H1 (cell line): ENCODE measurements around the gene TP63. TPM values are rescaled to one million over a fixed set of nuclear protein-coding genes. Genes with fewer than 3 reads are reported as not detected.

Experiments
- CTCF ChIA-PET: fragments of 300-600 bp; sonication (Branson Sonifier 250); formaldehyde crosslinking; loops from one replicate; lab custom pipeline; 2021; ENCODE audit not compliant: partially characterized antibody; lab: Charles Lee
- POLR2A ChIA-PET: fragments of 300-600 bp; sonication (Branson Sonifier 250); formaldehyde crosslinking; loops from one replicate; lab custom pipeline; 2021; ENCODE audit warnings: inconsistent platforms; ENCODE audit not compliant: partially characterized antibody; lab: Charles Lee
- DNase-seq, 2 experiments: peaks; one replicate each; pipeline versions ENCODE4 v3.0.0 to v3.0.0-alpha.2; 2010 to 2022; ENCODE audit warnings: low spot score in 2 of 2, low read depth in 1 of 2, mixed read lengths in 1 of 2
- FAIRE-seq: peaks from 2 replicates; lab custom pipeline; 2011; peaks lifted over from hg19 to GRCh38; lab: Jason Lieb, UNC
- H2AFZ ChIP-seq: 2 replicates; pipeline ENCODE4 v1.8.1; 2012; ENCODE audit warnings: low read length, inconsistent platforms
- H2AK5ac ChIP-seq: 2 replicates; pipeline ENCODE4 v1.6.1; 2013; ENCODE audit warnings: low read depth, low read length
- H2BK120ac ChIP-seq: replicated peaks from 2 replicates; pipeline ENCODE3; 2013; ENCODE audit warnings: low read depth, low read length, inconsistent platforms
- H2BK12ac ChIP-seq: 2 replicates; pipeline ENCODE4 v1.6.1; 2013; ENCODE audit warnings: low read depth, low read length
- H2BK15ac ChIP-seq: 2 replicates; pipeline ENCODE4 v1.6.1; 2013; ENCODE audit warnings: low read length
- H2BK20ac ChIP-seq: 2 replicates; pipeline ENCODE4 v1.6.1; 2013; ENCODE audit warnings: low read length
- H2BK5ac ChIP-seq: 2 replicates; pipeline ENCODE4 v1.6.1; 2013; ENCODE audit warnings: low read depth, low read length
- H3K14ac ChIP-seq: 2 replicates; pipeline ENCODE4 v1.6.1; 2013; ENCODE audit warnings: inconsistent platforms; ENCODE audit not compliant: insufficient read length
- H3K18ac ChIP-seq: 2 replicates; pipeline ENCODE4 v1.6.1; 2013; ENCODE audit warnings: low read length; ENCODE audit errors: extremely low read depth
- H3K23ac ChIP-seq: 2 replicates; pipeline ENCODE4 v1.6.1; 2013; ENCODE audit warnings: inconsistent platforms; ENCODE audit not compliant: insufficient read length
- H3K23me2 ChIP-seq: 2 replicates; pipeline ENCODE4 v1.6.1; 2013; ENCODE audit warnings: low read depth, low read length
- H3K27ac ChIP-seq: 2 replicates; pipeline ENCODE4 v1.6.1; 2011; ENCODE audit warnings: low read depth, low read length, inconsistent platforms
- H3K27me3 ChIP-seq, 4 experiments: replicated peaks in 1 of 4; 1 replicate in 1 of 4; 2 replicates in 3 of 4; pipeline versions ENCODE4 v1.6.1 to v1.8.1; 2011 to 2013; ENCODE audit warnings: low read length in 3 of 4, mild to moderate bottlenecking in 3 of 4, inconsistent platforms in 2 of 4, mixed read lengths in 2 of 4, moderate library complexity in 1 of 4; ENCODE audit not compliant: control insufficient read depth in 3 of 4, insufficient read depth in 3 of 4; ENCODE audit errors: extremely low read depth in 1 of 4
- H3K36me3 ChIP-seq, 4 experiments: 2 replicates each; pipeline versions ENCODE4 v1.6.1 to v1.8.1; 2011 to 2013; ENCODE audit warnings: mild to moderate bottlenecking in 4 of 4, low read length in 3 of 4, moderate library complexity in 2 of 4, control low read depth in 1 of 4, inconsistent platforms in 1 of 4; ENCODE audit not compliant: insufficient read depth in 4 of 4, control insufficient read depth in 2 of 4
- H3K4ac ChIP-seq: replicated peaks from 2 replicates; pipeline ENCODE3; 2013; ENCODE audit warnings: low read length, low read depth, mixed read lengths, inconsistent platforms; ENCODE audit not compliant: insufficient read length
- H3K4me1 ChIP-seq, 4 experiments: replicated peaks in 1 of 4; 1 replicate in 1 of 4; 2 replicates in 3 of 4; pipeline versions ENCODE4 v1.6.1 to v1.8.1; 2011 to 2013; ENCODE audit warnings: low read length in 3 of 4, inconsistent platforms in 2 of 4, mixed read lengths in 1 of 4; ENCODE audit not compliant: insufficient read depth in 4 of 4, control insufficient read depth in 3 of 4
- H3K4me2 ChIP-seq, 2 experiments: 2 replicates each; pipeline versions ENCODE4 v1.6.1 to v1.8.1; 2011 to 2013; ENCODE audit warnings: low read depth in 2 of 2, low read length in 2 of 2, control low read depth in 1 of 2, inconsistent platforms in 1 of 2, mild to moderate bottlenecking in 1 of 2; ENCODE audit not compliant: insufficient read depth in 1 of 2
- H3K4me3 ChIP-seq, 4 experiments: fragments of 200-600, 300-600 bp in 1 of 4; sonication (generic), shearing (Covaris generic), sonication (Bioruptor Twin) in 1 of 4; 2 replicates each; pipeline versions ENCODE4 v1.5.1 to v1.8.1; 2011 to 2016; ENCODE audit warnings: low read length in 4 of 4, low read depth in 3 of 4, control low read depth in 2 of 4, inconsistent platforms in 2 of 4, mild to moderate bottlenecking in 2 of 4, mixed read lengths in 1 of 4, moderate library complexity in 1 of 4; ENCODE audit not compliant: insufficient read depth in 2 of 4; ENCODE audit errors: extremely low read depth in 1 of 4
- H3K56ac ChIP-seq: replicated peaks from 2 replicates; pipeline ENCODE3; 2013; ENCODE audit warnings: low read depth, mild to moderate bottlenecking, mixed read lengths, low read length, inconsistent platforms; ENCODE audit not compliant: insufficient read length
- H3K79me1 ChIP-seq: 2 replicates; pipeline ENCODE4 v1.6.1; 2013; ENCODE audit warnings: low read depth, low read length, control low read depth
- H3K79me2 ChIP-seq, 2 experiments: 2 replicates each; pipeline versions ENCODE4 v1.6.1 to v1.8.1; 2012 to 2013; ENCODE audit warnings: low read length in 2 of 2, mild to moderate bottlenecking in 2 of 2, inconsistent platforms in 1 of 2; ENCODE audit not compliant: insufficient read depth in 2 of 2, control insufficient read depth in 1 of 2
- H3K9ac ChIP-seq, 4 experiments: replicated peaks in 1 of 4; 1 replicate in 1 of 4; 2 replicates in 3 of 4; pipeline versions ENCODE4 v1.6.1 to v1.8.1; 2011 to 2013; ENCODE audit warnings: low read depth in 3 of 4, low read length in 3 of 4, control low read depth in 2 of 4, mild to moderate bottlenecking in 2 of 4, moderate library complexity in 2 of 4, inconsistent platforms in 1 of 4; ENCODE audit errors: extremely low read depth in 1 of 4
- H3K9me3 ChIP-seq, 2 experiments: 2 replicates each; pipeline versions ENCODE4 v1.6.1 to v1.8.1; 2012 to 2013; ENCODE audit warnings: mild to moderate bottlenecking in 2 of 2, moderate library complexity in 2 of 2, control low read depth in 1 of 2, inconsistent platforms in 1 of 2, low read depth in 1 of 2, low read length in 1 of 2, mixed read lengths in 1 of 2; ENCODE audit not compliant: insufficient read depth in 2 of 2
- H4K20me1 ChIP-seq, 2 experiments: replicated peaks in 1 of 2; 2 replicates each; pipeline versions ENCODE3 to v1.8.1; 2011 to 2013; ENCODE audit warnings: inconsistent platforms in 2 of 2, low read length in 2 of 2, mild to moderate bottlenecking in 1 of 2; ENCODE audit not compliant: insufficient read depth in 2 of 2, control insufficient read depth in 1 of 2
- H4K5ac ChIP-seq: 2 replicates; pipeline ENCODE4 v1.6.1; 2013; ENCODE audit warnings: low read length, low read depth, mixed read lengths, inconsistent platforms; ENCODE audit not compliant: insufficient read length
- H4K8ac ChIP-seq: 2 replicates; pipeline ENCODE4 v1.8.0; 2013; ENCODE audit warnings: mild to moderate bottlenecking, moderate library complexity, low read length, inconsistent platforms; ENCODE audit not compliant: insufficient read depth; ENCODE audit errors: extremely low read depth
- H4K91ac ChIP-seq: replicated peaks from 2 replicates; pipeline ENCODE3; 2013; ENCODE audit warnings: low read length, mixed read lengths, inconsistent platforms; ENCODE audit not compliant: insufficient read length
- ATF3 ChIP-seq: IDR thresholded peaks from 2 replicates; pipeline ENCODE4 v1.6.1; 2011; ENCODE audit warnings: low read depth, mild to moderate bottlenecking, low read length; ENCODE audit not compliant: insufficient read depth
- FOSL1 ChIP-seq: IDR thresholded peaks from 2 replicates; pipeline ENCODE4 v1.6.1; 2011; ENCODE audit warnings: mild to moderate bottlenecking, low read depth, low read length, moderate library complexity; ENCODE audit not compliant: insufficient read depth
- NANOG ChIP-seq: IDR thresholded peaks from 2 replicates; pipeline ENCODE4 v1.6.1; 2011; ENCODE audit warnings: low read length, low read depth, mild to moderate bottlenecking, inconsistent platforms; ENCODE audit not compliant: insufficient read depth, poor library complexity, severe bottlenecking
- POLR2A ChIP-seq, 2 experiments: IDR thresholded peaks; 1 replicate in 1 of 2; 2 replicates in 1 of 2; pipeline ENCODE4 v1.6.1; 2011; ENCODE audit warnings: low read depth in 2 of 2, low read length in 2 of 2, mild to moderate bottlenecking in 2 of 2; ENCODE audit errors: control extremely low read depth in 1 of 2
- POU5F1 ChIP-seq: IDR thresholded peaks from 2 replicates; pipeline ENCODE4 v1.6.1; 2011; ENCODE audit warnings: low read depth, mild to moderate bottlenecking, low read length, moderate library complexity
- SIN3A ChIP-seq, 2 experiments: IDR thresholded peaks in 1 of 2; conservative IDR thresholded peaks in 1 of 2; 2 replicates each; pipeline ENCODE4 v1.6.1; 2011 to 2012; ENCODE audit warnings: low read length in 2 of 2, improper control_type of control experiment in 1 of 2, low read depth in 1 of 2, mild to moderate bottlenecking in 1 of 2
- SP4 ChIP-seq: IDR thresholded peaks from 2 replicates; pipeline ENCODE4 v1.6.1; 2012; ENCODE audit warnings: low read length, inconsistent platforms
- TAF1 ChIP-seq: IDR thresholded peaks from 2 replicates; pipeline ENCODE4 v1.6.1; 2011; ENCODE audit warnings: mild to moderate bottlenecking, low read depth, low read length
- WGBS, 2 experiments: shearing (Covaris generic) in 1 of 2; methylation state at CpG; one replicate each; pipeline versions ENCODE4 v1.1.6 to v1.1.7; 2013 to 2015; ENCODE audit warnings: low lambda C conversion rate in 2 of 2, mixed read lengths in 2 of 2, inconsistent platforms in 1 of 2, low coverage in 1 of 2, missing lambda C conversion rate in 1 of 2; ENCODE audit not compliant: insufficient replicate concordance in 2 of 2, insufficient coverage in 1 of 2, insufficient read length in 1 of 2; ENCODE audit errors: extremely low coverage in 1 of 2, missing lambda C conversion rate in 1 of 2; 5-methylcytosine and 5-hydroxymethylcytosine counted together
- polyA plus RNA-seq, 7 experiments: library from polyadenylated mRNA; depleted of rRNA in 3 of 7; stranded (reverse) in 5 of 7; unstranded in 2 of 7; fragments of >200 nt in 5 of 7; fragments of 200-250 nt in 2 of 7; gene quantifications; 1 replicate in 5 of 7; 2 replicates in 1 of 7; 4 replicates in 1 of 7; pipeline versions ENCODE4 v1.2.1 to v1.2.3, GENCODE V29; 2011 to 2013; ENCODE audit warnings: missing spikeins in 2 of 7, mixed read lengths in 2 of 7
- total RNA-seq: library from RNA; stranded (reverse); fragmentation: NEBNext Ultra II Directional; extraction: Animal tissue kit (Norgen Biotek cat#: 25700); gene quantifications from 2 replicates; pipeline ENCODE4 v1.2.1, GENCODE V29; 2021
- TF ChIP-seq, protein P1 (sequence below), 3 experiments: IDR thresholded peaks; 1 replicate in 2 of 3; 2 replicates in 1 of 3; pipeline versions ENCODE4 v1.5.1 to v1.6.1; 2011; ENCODE audit warnings: low read length in 3 of 3, mild to moderate bottlenecking in 3 of 3, inconsistent platforms in 2 of 3, low read depth in 1 of 3, moderate library complexity in 1 of 3; ENCODE audit not compliant: insufficient read depth in 1 of 3; ENCODE audit errors: control extremely low read depth in 1 of 3

The TP63 gene
- total and polyA plus RNA-seq, 2 of the 8 experiments (the other 6 are each of a cell fraction or from before 2014, with no cell fraction given) = not detected

DNA sequence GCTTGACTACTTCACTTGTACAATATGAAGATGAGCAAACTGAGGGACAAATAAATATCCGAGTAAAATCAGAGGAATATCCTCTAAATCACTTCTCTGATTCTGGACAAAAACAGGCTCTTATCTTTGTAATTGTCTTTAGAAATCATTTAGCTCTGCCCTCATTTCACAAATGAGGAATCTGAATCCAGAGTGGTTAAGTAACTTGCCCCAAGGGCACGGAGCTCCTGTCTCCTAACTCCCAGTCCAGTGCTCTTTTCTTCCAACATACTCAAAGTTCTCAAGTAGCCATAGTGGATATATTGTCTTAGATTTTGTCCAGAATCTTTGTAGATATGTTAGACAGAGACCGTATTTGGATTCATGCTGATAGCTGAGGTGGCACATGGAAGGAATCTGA, 156.0 kb downstream of the TP63 start:
- Histone ChIP-seq H3K18ac (no peak overlapping the region), H2BK120ac (no peak overlapping the region), H4K91ac (no peak overlapping the region), H2BK5ac (no peak overlapping the region), H3K4me3 (no peak overlapping the region), H3K56ac (no peak overlapping the region), H3K14ac (no peak overlapping the region), H2BK12ac (no peak overlapping the region), H3K27ac (no peak overlapping the region), H3K4me1 (no peaks in the 10 kb centered on the region; a peak in 1 of 7 replicates), H2BK20ac (no peak overlapping the region), H4K8ac (no peak overlapping the region), H3K36me3 (no peaks in the 10 kb centered on the region), H3K23ac (no peak overlapping the region), H4K5ac (no peak overlapping the region), H3K4ac (no peak overlapping the region), H3K79me1 (no peaks in the 10 kb centered on the region), H3K27me3 (no peaks in the 10 kb centered on the region), H2AFZ (no peak overlapping the region), H3K9me3 (no peaks in the 10 kb centered on the region), H3K23me2 (no peaks in the 10 kb centered on the region; the same call in 1 of the 2 replicates), H4K20me1 (no peaks in the 10 kb centered on the region), H3K79me2 (no peaks in the 10 kb centered on the region), H2AK5ac (no peak overlapping the region), H3K9ac (no peak overlapping the region), H3K4me2 (no peak overlapping the region), H2BK15ac (no peak overlapping the region)
- no peak for DNase-seq
- POLR2A ChIA-PET = no interaction called here
- no peak for FAIRE-seq
- TF ChIP-seq ATF3 (no peak), POLR2A (IDR thresholded peaks at IDR 0.05; ENCODE audit: control extremely low read depth in 1 of 2, low read depth in 2 of 2, low read length in 2 of 2) (no peak), NANOG (no peak), POU5F1 (no peak), SIN3A (conservative IDR thresholded peaks at IDR 0.05 in 1 of 2, IDR thresholded peaks at IDR 0.05 in 1 of 2; ENCODE audit: low read depth in 1 of 2, low read length in 2 of 2) (no peak), TAF1 (no peak), SP4 (no peak), FOSL1 (no peak)
- TF ChIP-seq, protein P1, sequence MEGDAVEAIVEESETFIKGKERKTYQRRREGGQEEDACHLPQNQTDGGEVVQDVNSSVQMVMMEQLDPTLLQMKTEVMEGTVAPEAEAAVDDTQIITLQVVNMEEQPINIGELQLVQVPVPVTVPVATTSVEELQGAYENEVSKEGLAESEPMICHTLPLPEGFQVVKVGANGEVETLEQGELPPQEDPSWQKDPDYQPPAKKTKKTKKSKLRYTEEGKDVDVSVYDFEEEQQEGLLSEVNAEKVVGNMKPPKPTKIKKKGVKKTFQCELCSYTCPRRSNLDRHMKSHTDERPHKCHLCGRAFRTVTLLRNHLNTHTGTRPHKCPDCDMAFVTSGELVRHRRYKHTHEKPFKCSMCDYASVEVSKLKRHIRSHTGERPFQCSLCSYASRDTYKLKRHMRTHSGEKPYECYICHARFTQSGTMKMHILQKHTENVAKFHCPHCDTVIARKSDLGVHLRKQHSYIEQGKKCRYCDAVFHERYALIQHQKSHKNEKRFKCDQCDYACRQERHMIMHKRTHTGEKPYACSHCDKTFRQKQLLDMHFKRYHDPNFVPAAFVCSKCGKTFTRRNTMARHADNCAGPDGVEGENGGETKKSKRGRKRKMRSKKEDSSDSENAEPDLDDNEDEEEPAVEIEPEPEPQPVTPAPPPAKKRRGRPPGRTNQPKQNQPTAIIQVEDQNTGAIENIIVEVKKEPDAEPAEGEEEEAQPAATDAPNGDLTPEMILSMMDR (IDR thresholded peaks at IDR 0.05; ENCODE audit: control extremely low read depth in 1 of 3, insufficient read depth in 1 of 3, low read depth in 1 of 3, low read length in 3 of 3) = no peak
- CTCF ChIA-PET = interaction anchor here (0.5 to 2.7 kb wide), 14 partner anchors 9 to 526 kb away, joined by 3 to 13 read pairs (median 3); no protein-coding TSS in a partner anchor
- WGBS, 2 experiments = 73% methylated on average over 3 of the region's 3 CpGs; no CpG with 5 or more reads in 1 of the 2 experiments
